ENCODE results near the gene BTBD9.

- TF ChIP-seq YY1 (IDR thresholded peaks at IDR 0.05; ENCODE audit: insufficient read depth, insufficient read length) (no peak), SUZ12 (IDR thresholded peaks at IDR 0.05; ENCODE audit: extremely low read depth, insufficient read depth, insufficient read length) (no peak), ZNF274 (IDR thresholded peaks at IDR 0.05; ENCODE audit: low read depth, low read length) (no peak)
These were observed 423.3 kb downstream of the BTBD9 start for GRCh38 chr6:38216451-38216850.

All from NT2/D1 (cell line).